G401.6 (cell line): Measurements from ENCODE around the gene SPG7.
"Not testable (repeated sequence)": the region's sequence is repeated elsewhere in the genome, so short reads cannot be mapped to it uniquely, and the experiment has no call there.

Source experiments
- FAIRE-seq: peaks from 2 replicates; lab custom pipeline; 2012; peaks lifted over from hg19 to GRCh38; lab: Jason Lieb, UNC

SPG7 gene

GRCh38 chr16:89507834-89508590, at the start of gene SPG7:
Gene SPG7, plus strand, starts transcription at chr16:89508403. Its CDS starts 15 bp downstream, at chr16:89508418.
- FAIRE-seq, result no peak

- FAIRE-seq, result no peak
Measured at GRCh38 chr16:89458551-89458950, 49.7 kb upstream of the SPG7 start.

GRCh38 chr16:89458967-89459366, 49.2 kb upstream of the SPG7 start:
- no peak for FAIRE-seq

GRCh38 chr16:89460556-89460955, 47.6 kb upstream of the SPG7 start:
- FAIRE-seq, result no peak

GRCh38 chr16:89461890-89462289, 46.3 kb upstream of the SPG7 start:
- FAIRE-seq, result not testable (repeated sequence)

GRCh38 chr16:89462639-89463038, 45.6 kb upstream of the SPG7 start:
- FAIRE-seq, result not testable (repeated sequence)

- FAIRE-seq, result not testable (repeated sequence)
Measured at GRCh38 chr16:89463312-89463711, 44.9 kb upstream of the SPG7 start.

- FAIRE-seq, result no peak
Measured at GRCh38 chr16:89466920-89467319, 41.3 kb upstream of the SPG7 start.

- no peak for FAIRE-seq
Measured at GRCh38 chr16:89467382-89467781, 40.8 kb upstream of the SPG7 start.

GRCh38 chr16:89472711-89473075, 35.5 kb upstream of the SPG7 start:
- FAIRE-seq, result no peak

- FAIRE-seq, result no peak
Measured at GRCh38 chr16:89473136-89473712, 35.0 kb upstream of the SPG7 start.

GRCh38 chr16:89473791-89474414, 34.3 kb upstream of the SPG7 start:
- no peak for FAIRE-seq

- FAIRE-seq, result no peak
Measured at GRCh38 chr16:89475144-89475543, 33.1 kb upstream of the SPG7 start.

- no peak for FAIRE-seq
Measured at GRCh38 chr16:89476379-89476778, 31.8 kb upstream of the SPG7 start.

- no peak for FAIRE-seq
Measured at GRCh38 chr16:89476811-89477261, 31.4 kb upstream of the SPG7 start.

- no peak for FAIRE-seq
Measured at GRCh38 chr16:89478576-89479221, 29.5 kb upstream of the SPG7 start.

- FAIRE-seq, result no peak
Measured at GRCh38 chr16:89481356-89481955, 26.7 kb upstream of the SPG7 start.

- FAIRE-seq, result no peak
Measured at GRCh38 chr16:89482150-89482816, 25.9 kb upstream of the SPG7 start.

GRCh38 chr16:89482817-89483205, 25.4 kb upstream of the SPG7 start:
- FAIRE-seq, result no peak

GRCh38 chr16:89484041-89484501, 24.1 kb upstream of the SPG7 start:
- no peak for FAIRE-seq

- no peak for FAIRE-seq
Measured at GRCh38 chr16:89484923-89485679, 23.1 kb upstream of the SPG7 start.
